Measurements from ENCODE around the gene SPRN. TPM values are rescaled to one million over a fixed set of nuclear protein-coding genes. Genes with fewer than 3 reads are reported as not detected.

SPRN gene
- total and polyA plus RNA-seq, 2 donors (not counting 1 experiment from before 2014, with no cell fraction given): not detected

- 97% methylated on average over 5 of the region's 12 CpGs for WGBS (ENCODE audit: insufficient coverage)
- no peaks in the 10 kb centered on the region for H3K9me3 ChIP-seq (ENCODE audit: control extremely low read depth in 1 of 3, control insufficient read depth in 2 of 3, insufficient read depth in 1 of 3, low read length in 2 of 3)
- H4K20me1 ChIP-seq (ENCODE audit: control insufficient read depth, insufficient read depth, low read length, poor library complexity, severe bottlenecking): no peaks in the 10 kb centered on the region
- H3K27me3 ChIP-seq (replicated peaks in 1 of 4; ENCODE audit: control extremely low read depth in 1 of 4, control insufficient read depth in 3 of 4, insufficient read depth in 4 of 4, low read length in 3 of 4): no peaks in the 10 kb centered on the region
- CTCF ChIA-PET: no interaction called here
- H3K4me3 ChIP-seq (ENCODE audit: control extremely low read depth in 1 of 5, extremely low read depth in 1 of 5, insufficient read depth in 1 of 5, low read depth in 2 of 5, low read length in 4 of 5): no peak overlapping the region
- H3K36me3 ChIP-seq (replicated peaks in 1 of 2; ENCODE audit: control extremely low read depth in 1 of 2, control insufficient read depth in 1 of 2, extremely low read depth in 1 of 2, insufficient read depth in 2 of 2, low read length in 1 of 2): no peaks in the 10 kb centered on the region
- Mint-ChIP-seq H3K27me3 (no peaks in the 10 kb centered on the region), H3K4me1 (no peaks in the 10 kb centered on the region), H3K4me3 (no peak overlapping the region), H3K27ac (no peak overlapping the region), H3K9me3 (ENCODE audit: insufficient read depth) (no peaks in the 10 kb centered on the region)
- no peak overlapping the region for H3K4me2 ChIP-seq (replicated peaks; ENCODE audit: low read depth, low read length, poor library complexity, severe bottlenecking)
- no peak overlapping the region for H2AFZ ChIP-seq (ENCODE audit: insufficient read depth, low read depth, low read length, poor library complexity, severe bottlenecking)
- no peak overlapping the region for H3K9ac ChIP-seq (ENCODE audit: low read length)
- H3K4me1 ChIP-seq (ENCODE audit: control insufficient read depth in 2 of 2, insufficient read depth in 2 of 2, low read length in 2 of 2): no peaks in the 10 kb centered on the region
- POLR2A ChIA-PET: no interaction called here
- H3K27ac ChIP-seq (ENCODE audit: low read length in 2 of 2): no peak overlapping the region
- DNase-seq (no peak), ATAC-seq (ENCODE audit: low read depth) (no peak)
- intact Hi-C loops (cut with micrococcal nuclease): no loop called here
- no peak for TF ChIP-seq CTCF (IDR thresholded peaks at IDR 0.05)
- no peak for TF ChIP-seq EZH2 (IDR thresholded peaks at IDR 0.05; ENCODE audit: borderline replicate concordance, insufficient read depth, low read depth, low read length, poor library complexity, severe bottlenecking)
- no peaks in the 10 kb centered on the region for H3K79me2 ChIP-seq (ENCODE audit: control insufficient read depth, insufficient read depth, low read length)
Observed at GRCh38 chr10:133464582-133465031, 40.2 kb upstream of the SPRN start.

- H3K27ac ChIP-seq (ENCODE audit: low read length in 2 of 2): no peak overlapping the region
- no peak overlapping the region for H2AFZ ChIP-seq (ENCODE audit: insufficient read depth, low read depth, low read length, poor library complexity, severe bottlenecking)
- ChIA-PET CTCF (no interaction called here), POLR2A (no interaction called here)
- Mint-ChIP-seq H3K27ac (no peak overlapping the region), H3K4me1 (no peaks in the 10 kb centered on the region), H3K9me3 (ENCODE audit: insufficient read depth) (no peaks in the 10 kb centered on the region), H3K27me3 (no peaks in the 10 kb centered on the region), H3K4me3 (no peak overlapping the region)
- H3K9me3 ChIP-seq (ENCODE audit: control extremely low read depth in 1 of 3, control insufficient read depth in 2 of 3, insufficient read depth in 1 of 3, low read length in 2 of 3): peaks cover 0 to 10% (median 0%) of the 10 kb centered on the region in 3 donors
- DNase-seq (no peak), ATAC-seq (ENCODE audit: low read depth) (no peak)
- H3K36me3 ChIP-seq (replicated peaks in 1 of 2; ENCODE audit: control extremely low read depth in 1 of 2, control insufficient read depth in 1 of 2, extremely low read depth in 1 of 2, insufficient read depth in 2 of 2, low read length in 1 of 2): no peaks in the 10 kb centered on the region
- TF ChIP-seq CTCF (IDR thresholded peaks at IDR 0.05) (no peak), EZH2 (IDR thresholded peaks at IDR 0.05; ENCODE audit: borderline replicate concordance, insufficient read depth, low read depth, low read length, poor library complexity, severe bottlenecking) (no peak)
- no peaks in the 10 kb centered on the region for H4K20me1 ChIP-seq (ENCODE audit: control insufficient read depth, insufficient read depth, low read length, poor library complexity, severe bottlenecking)
- H3K4me3 ChIP-seq (ENCODE audit: control extremely low read depth in 1 of 5, extremely low read depth in 1 of 5, insufficient read depth in 1 of 5, low read depth in 2 of 5, low read length in 4 of 5): no peak overlapping the region
- H3K9ac ChIP-seq (ENCODE audit: low read length): no peak overlapping the region
- no peaks in the 10 kb centered on the region for H3K4me1 ChIP-seq (ENCODE audit: control insufficient read depth in 2 of 2, insufficient read depth in 2 of 2, low read length in 2 of 2)
- no peak overlapping the region for H3K4me2 ChIP-seq (replicated peaks; ENCODE audit: low read depth, low read length, poor library complexity, severe bottlenecking)
- WGBS (ENCODE audit: insufficient coverage): 86% methylated on average over 5 of the region's 10 CpGs
- no peaks in the 10 kb centered on the region for H3K79me2 ChIP-seq (ENCODE audit: control insufficient read depth, insufficient read depth, low read length)
- H3K27me3 ChIP-seq (replicated peaks in 1 of 4; ENCODE audit: control extremely low read depth in 1 of 4, control insufficient read depth in 3 of 4, insufficient read depth in 4 of 4, low read length in 3 of 4): no peaks in the 10 kb centered on the region
- intact Hi-C loops (cut with micrococcal nuclease): no loop called here
Observed at GRCh38 chr10:133462512-133463305, 38.3 kb upstream of the SPRN start.
